A673 (cell line): ENCODE data around the gene BOK.

Experiments used
- CTCF ChIP-seq: fragments of 300-800, 200-600 bp; sonication (generic); conservative IDR thresholded peaks from 2 replicates; pipeline ENCODE4 v1.5.1; 2017; ENCODE audit warnings: low read depth, mild to moderate bottlenecking, antibody characterized with exemption, low read length, moderate library complexity, mixed read lengths
- EZH2 ChIP-seq: fragments of 200-600 bp; sonication (generic); IDR thresholded peaks from 2 replicates; pipeline ENCODE4 v1.6.1; 2017; ENCODE audit warnings: borderline replicate concordance, low read depth, mild to moderate bottlenecking, mixed read lengths, antibody characterized with exemption, low read length; ENCODE audit not compliant: poor library complexity, severe bottlenecking

- TF ChIP-seq CTCF (no peak), EZH2 (no peak)
These were observed 38.9 kb upstream of the BOK start for GRCh38 chr2:241519669-241520068.
